Sigmoid colon (tissue), 7 donors: ENCODE measurements around the gene SLC25A23. TPM values are rescaled to one million over a fixed set of nuclear protein-coding genes. Genes with fewer than 3 reads are reported as not detected.

Experiments
- DNase-seq: peaks from one replicate; pipeline ENCODE4 v3.0.0-alpha.2; 2019
- H3K27ac ChIP-seq, 4 donors: fragments of 200-600 bp; sonication (generic); one replicate each; pipeline ENCODE4 v1.5.1; 2016 to 2019; ENCODE audit warnings: mild to moderate bottlenecking in 1 of 4
- H3K27me3 ChIP-seq, 3 donors: fragments of 200-600 bp; sonication (generic); one replicate each; pipeline ENCODE4 v1.5.1; 2019; ENCODE audit warnings: mild to moderate bottlenecking in 1 of 3
- H3K36me3 ChIP-seq, 4 donors: fragments of 200-600 bp; sonication (generic); one replicate each; pipeline ENCODE4 v1.5.1; 2016 to 2019
- H3K4me1 ChIP-seq, 4 donors: fragments of 200-600 bp; sonication (generic); one replicate each; pipeline ENCODE4 v1.5.1; 2017 to 2019
- H3K4me3 ChIP-seq, 4 donors: fragments of 200-600 bp; sonication (generic); one replicate each; pipeline ENCODE4 v1.5.1; 2017 to 2019; ENCODE audit warnings: mild to moderate bottlenecking in 2 of 4, moderate library complexity in 1 of 4
- H3K9me3 ChIP-seq, 4 donors: fragments of 200-600 bp in 3 of 4; sonication (generic) in 3 of 4; one replicate each; pipeline versions ENCODE4 v1.5.1 to v1.6.1; 2013 to 2019
- CTCF ChIP-seq, 4 experiments: fragments of 450-650 bp in 3 of 4; fragments of 200-600 bp in 1 of 4; IDR thresholded peaks; one replicate each; pipeline ENCODE4 v1.5.1; 2016 to 2019; ENCODE audit warnings: antibody characterized with exemption in 4 of 4, mild to moderate bottlenecking in 3 of 4, moderate library complexity in 2 of 4
- EP300 ChIP-seq, 4 donors: sonication (generic); formaldehyde crosslinking; IDR thresholded peaks; one replicate each; pipeline ENCODE4 v1.6.1; 2017; ENCODE audit warnings: antibody characterized with exemption in 4 of 4
- POLR2A ChIP-seq, 2 donors: fragments of 450-650 bp; IDR thresholded peaks; one replicate each; pipeline ENCODE4 v1.6.1; 2016; ENCODE audit warnings: antibody characterized with exemption in 2 of 2, mild to moderate bottlenecking in 2 of 2, moderate library complexity in 2 of 2
- POLR2AphosphoS5 ChIP-seq, 4 donors: sonication (generic); formaldehyde crosslinking; IDR thresholded peaks; one replicate each; pipeline ENCODE4 v1.6.1; 2017; ENCODE audit warnings: antibody characterized with exemption in 4 of 4
- WGBS, 2 donors: extraction: QIAGEN DNeasy Blood & Tissue Kit; methylation state at CpG; one replicate each; pipeline ENCODE4 v1.1.7; 2013; 5-methylcytosine and 5-hydroxymethylcytosine counted together
- intact Hi-C: fragments of 100-400 bp; cut with DNase I; formaldehyde crosslinking; loops from one replicate; pipeline ENCODE4 v1.15.1; 2023
- polyA plus RNA-seq, 3 donors: library from polyadenylated mRNA; stranded (reverse); fragments of 200-250 nt; gene quantifications; one replicate each; pipeline ENCODE4 v1.2.3, GENCODE V29; 2013
- total RNA-seq, 4 donors: library from RNA; depleted of rRNA; stranded (reverse); fragments of >200 nt; gene quantifications; one replicate each; pipeline ENCODE4 v1.1.0, GENCODE V29; 2016
- donor health status: healthy with polysubstance abuse.
- donor health status: Bipolar disorder and iron deficiency.
- donor health status: healthy.

Gene SLC25A23
- total and polyA plus RNA-seq, 7 donors: 61.5 to 188 (median 87.8) TPM

DNA sequence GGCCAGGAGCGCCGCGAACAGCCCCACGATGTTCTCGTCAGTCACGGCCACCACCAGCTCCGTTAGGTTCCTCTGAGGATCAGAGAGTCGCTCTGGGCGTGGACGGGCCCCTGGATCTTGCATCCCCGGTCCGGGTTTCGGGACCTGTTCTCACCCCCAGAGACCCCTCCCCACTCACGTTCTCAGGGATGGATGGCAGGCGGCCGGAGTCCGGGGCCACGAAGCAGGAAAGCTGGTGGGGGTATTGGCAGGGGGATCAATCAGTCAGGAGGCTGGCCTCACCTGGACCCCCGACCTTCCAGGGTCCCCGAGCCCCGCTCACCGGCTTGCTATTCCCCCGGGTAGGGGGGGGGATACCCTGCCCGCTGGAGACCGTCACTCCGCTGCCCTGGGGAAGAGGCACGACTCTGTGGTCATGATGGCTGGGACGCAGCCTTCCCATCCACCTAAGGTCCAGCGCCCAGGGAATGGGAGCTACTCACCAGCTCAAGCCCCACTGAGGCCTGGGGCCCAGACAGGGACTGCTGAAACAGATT lies 17.4 kb upstream of the SLC25A23 start:
- intact Hi-C loops: no loop called here
- TF ChIP-seq POLR2AphosphoS5 (IDR thresholded peaks at IDR 0.05): no peak
- TF ChIP-seq EP300 (IDR thresholded peaks at IDR 0.05): no peak
- no peak for TF ChIP-seq CTCF (IDR thresholded peaks at IDR 0.05)
- no peak for TF ChIP-seq POLR2A (IDR thresholded peaks at IDR 0.05)
- H3K27ac ChIP-seq: no peak overlapping the region
- peaks cover 21 to 61% (median 44%) of the 10 kb centered on the region in 3 donors for H3K27me3 ChIP-seq
- 33 to 62% methylated on average over 29 of the region's 29 CpGs for whole genome bisulfite sequencing, 2 donors
- H3K36me3 ChIP-seq: no peaks in the 10 kb centered on the region
- no peaks in the 10 kb centered on the region for H3K9me3 ChIP-seq
- no peak for DNase-seq
- H3K4me1 ChIP-seq: peaks cover 0 to 20% (median 12%) of the 10 kb centered on the region in 4 donors
- H3K4me3 ChIP-seq: peak overlapping the region in 2 of 4 donors; percentile 25 to 26

DNA sequence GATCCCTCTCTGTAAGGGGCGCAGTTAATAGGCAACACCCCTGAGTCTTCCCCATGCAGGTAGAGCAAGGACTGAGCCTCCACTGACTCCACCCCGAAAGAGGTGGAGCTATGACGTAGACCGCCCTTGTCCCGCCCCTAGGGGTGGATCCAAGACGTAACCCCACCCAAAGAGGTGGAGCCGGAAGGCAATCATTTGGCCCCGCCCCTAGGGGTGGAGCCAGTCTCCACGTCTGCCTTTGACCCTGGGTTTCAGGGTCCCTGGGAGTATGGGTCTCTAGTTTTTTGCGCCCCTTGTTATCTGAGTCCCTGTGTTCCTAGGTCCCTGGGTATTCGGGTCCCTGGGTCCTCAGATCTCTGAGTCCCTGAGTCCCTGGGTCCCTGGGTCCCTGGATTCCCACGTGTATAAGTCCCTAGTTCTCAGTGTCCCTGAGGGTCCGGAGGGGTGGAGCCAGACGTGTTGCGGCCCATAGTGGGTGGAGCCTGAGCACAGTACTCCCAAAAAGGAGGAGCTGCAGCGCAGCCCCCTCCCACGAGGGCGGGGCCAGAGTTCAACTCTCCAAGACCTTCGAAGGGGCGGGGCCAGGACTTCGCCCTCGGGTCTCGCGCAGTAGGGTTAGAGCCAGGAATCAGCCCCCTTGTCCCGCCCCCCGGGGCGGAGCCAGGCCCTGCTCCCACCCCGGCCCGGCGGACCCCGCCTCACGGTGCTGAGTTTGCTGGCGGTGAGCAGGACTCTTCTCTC lies 16.7 kb upstream of the SLC25A23 start:
- peaks cover 21 to 55% (median 44%) of the 10 kb centered on the region in 3 donors for H3K27me3 ChIP-seq

DNA sequence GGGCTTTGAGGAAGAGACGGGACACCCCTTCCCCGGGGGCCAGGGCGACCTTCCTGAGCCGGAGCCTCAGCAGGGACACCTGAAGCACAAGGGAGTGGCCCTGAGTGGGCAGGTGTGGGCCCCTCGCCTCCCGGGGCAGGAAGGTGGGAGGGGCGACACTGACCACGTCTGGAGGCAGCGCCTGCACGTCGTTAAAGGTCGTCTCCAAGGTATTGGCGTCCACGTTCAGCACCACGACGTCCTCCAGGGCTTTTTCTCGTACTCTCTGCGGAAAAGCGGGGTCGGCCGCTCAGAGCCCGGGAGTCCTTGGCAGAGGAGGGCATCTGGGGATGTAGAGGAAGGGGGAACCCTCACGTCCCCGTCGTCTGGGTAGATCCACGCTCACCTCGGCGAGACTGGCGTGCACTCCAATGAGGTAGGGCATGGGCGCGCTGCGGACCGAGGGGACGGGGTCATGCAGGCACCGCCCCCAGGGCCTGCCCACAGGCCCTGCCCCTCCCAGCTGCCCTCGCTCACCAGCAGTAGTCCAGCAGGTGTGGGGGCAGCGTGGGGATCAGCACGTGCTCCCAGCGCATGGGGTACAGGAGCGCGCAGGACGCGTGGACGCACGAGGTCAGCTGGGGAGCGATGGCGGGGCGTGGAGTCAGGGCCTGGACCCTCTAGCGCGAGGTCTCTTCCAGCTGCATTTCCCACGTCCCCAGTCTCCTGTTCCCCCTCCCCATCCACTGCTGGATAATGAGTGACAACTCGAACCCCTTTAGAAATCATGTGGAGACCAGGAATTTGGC lies 15.9 kb upstream of the SLC25A23 start:
- H3K27ac ChIP-seq: no peak overlapping the region
- WGBS, 2 donors: 12 to 55% methylated on average over 52 of the region's 52 CpGs
- H3K4me1 ChIP-seq: peaks cover 0 to 20% (median 12%) of the 10 kb centered on the region in 4 donors
- intact Hi-C loops: no loop called here
- no peak for DNase-seq
- TF ChIP-seq EP300 (IDR thresholded peaks at IDR 0.05) (no peak), POLR2AphosphoS5 (IDR thresholded peaks at IDR 0.05) (no peak), CTCF (IDR thresholded peaks at IDR 0.05) (no peak), POLR2A (IDR thresholded peaks at IDR 0.05) (no peak)
- no peaks in the 10 kb centered on the region for H3K9me3 ChIP-seq
- no peaks in the 10 kb centered on the region for H3K36me3 ChIP-seq
- H3K4me3 ChIP-seq: no peak overlapping the region
- peaks cover 21 to 55% (median 44%) of the 10 kb centered on the region in 3 donors for H3K27me3 ChIP-seq

More for the DNA sequence above, 16.7 kb upstream of the SLC25A23 start:
- WGBS, 2 donors: 9 to 52% methylated on average over 33 of the region's 33 CpGs
- H3K4me1 ChIP-seq: peaks cover 0 to 20% (median 12%) of the 10 kb centered on the region in 4 donors
- H3K36me3 ChIP-seq: no peaks in the 10 kb centered on the region
- intact Hi-C loops: no loop called here
- no peaks in the 10 kb centered on the region for H3K9me3 ChIP-seq
- TF ChIP-seq POLR2A (IDR thresholded peaks at IDR 0.05) (no peak), EP300 (IDR thresholded peaks at IDR 0.05) (no peak), POLR2AphosphoS5 (IDR thresholded peaks at IDR 0.05) (no peak)
- peak overlapping the region in 2 of 4 donors; percentile 25 to 26 for H3K4me3 ChIP-seq
- H3K27ac ChIP-seq: no peak overlapping the region
- no peak for DNase-seq

- DNase-seq: no peak
- peaks cover 0 to 20% (median 12%) of the 10 kb centered on the region in 4 donors for H3K4me1 ChIP-seq
- no peaks in the 10 kb centered on the region for H3K36me3 ChIP-seq
- peaks cover 21 to 47% (median 36%) of the 10 kb centered on the region in 3 donors for H3K27me3 ChIP-seq
- WGBS, 2 donors: 34 to 76% methylated on average over 9 of the region's 9 CpGs
- TF ChIP-seq CTCF (IDR thresholded peaks at IDR 0.05) (no peak), POLR2A (IDR thresholded peaks at IDR 0.05) (no peak), EP300 (IDR thresholded peaks at IDR 0.05) (no peak), POLR2AphosphoS5 (IDR thresholded peaks at IDR 0.05) (no peak)
- no peak overlapping the region for H3K4me3 ChIP-seq
- no peaks in the 10 kb centered on the region for H3K9me3 ChIP-seq
- intact Hi-C loops: no loop called here
- no peak overlapping the region for H3K27ac ChIP-seq
These were observed 14.1 kb upstream of the SLC25A23 start for GRCh38 chr19:6473647-6474046.

DNA sequence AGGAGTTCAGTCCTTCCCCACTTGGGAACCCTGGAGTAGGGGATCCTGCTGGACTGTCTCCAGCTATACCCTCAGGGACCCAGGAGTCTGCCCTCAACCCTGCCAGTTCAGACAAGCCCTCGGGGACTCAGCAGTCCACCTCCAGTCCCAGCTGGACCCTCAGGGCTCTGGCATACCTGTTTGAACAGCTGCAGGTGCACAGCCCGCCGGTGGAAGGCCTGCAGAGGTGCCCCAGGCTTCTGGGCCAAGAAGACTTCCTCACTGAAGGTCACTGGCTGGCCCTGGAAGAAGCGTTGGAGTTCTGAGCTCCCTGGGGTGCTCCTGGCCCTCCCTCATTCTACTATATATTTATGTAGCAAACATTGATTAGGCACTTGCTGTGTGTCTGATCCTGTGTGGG lies 13.1 kb upstream of the SLC25A23 start:
- Histone ChIP-seq H3K4me3 (no peak overlapping the region), H3K4me1 (peaks cover 0 to 20% (median 12%) of the 10 kb centered on the region in 4 donors), H3K27me3 (peaks cover 21 to 38% (median 31%) of the 10 kb centered on the region in 3 donors), H3K27ac (no peak overlapping the region), H3K9me3 (no peaks in the 10 kb centered on the region), H3K36me3 (no peaks in the 10 kb centered on the region)
- TF ChIP-seq CTCF (IDR thresholded peaks at IDR 0.05) (no peak), POLR2AphosphoS5 (IDR thresholded peaks at IDR 0.05) (no peak), EP300 (IDR thresholded peaks at IDR 0.05) (no peak), POLR2A (IDR thresholded peaks at IDR 0.05) (no peak)
- 67 to 77% methylated on average over 4 of the region's 4 CpGs for WGBS, 2 donors
- intact Hi-C loops: no loop called here
- DNase-seq: no peak
